RCC 7860 (cell line): ENCODE results near the gene LAMA5.

Experiments
- DNase-seq: peaks from one replicate; pipeline ENCODE4 v3.0.0-alpha.2; 2015; ENCODE audit warnings: low spot score
- FAIRE-seq: peaks from 2 replicates; lab custom pipeline; 2012; peaks lifted over from hg19 to GRCh38; lab: Jason Lieb, UNC

Gene LAMA5, protein sequence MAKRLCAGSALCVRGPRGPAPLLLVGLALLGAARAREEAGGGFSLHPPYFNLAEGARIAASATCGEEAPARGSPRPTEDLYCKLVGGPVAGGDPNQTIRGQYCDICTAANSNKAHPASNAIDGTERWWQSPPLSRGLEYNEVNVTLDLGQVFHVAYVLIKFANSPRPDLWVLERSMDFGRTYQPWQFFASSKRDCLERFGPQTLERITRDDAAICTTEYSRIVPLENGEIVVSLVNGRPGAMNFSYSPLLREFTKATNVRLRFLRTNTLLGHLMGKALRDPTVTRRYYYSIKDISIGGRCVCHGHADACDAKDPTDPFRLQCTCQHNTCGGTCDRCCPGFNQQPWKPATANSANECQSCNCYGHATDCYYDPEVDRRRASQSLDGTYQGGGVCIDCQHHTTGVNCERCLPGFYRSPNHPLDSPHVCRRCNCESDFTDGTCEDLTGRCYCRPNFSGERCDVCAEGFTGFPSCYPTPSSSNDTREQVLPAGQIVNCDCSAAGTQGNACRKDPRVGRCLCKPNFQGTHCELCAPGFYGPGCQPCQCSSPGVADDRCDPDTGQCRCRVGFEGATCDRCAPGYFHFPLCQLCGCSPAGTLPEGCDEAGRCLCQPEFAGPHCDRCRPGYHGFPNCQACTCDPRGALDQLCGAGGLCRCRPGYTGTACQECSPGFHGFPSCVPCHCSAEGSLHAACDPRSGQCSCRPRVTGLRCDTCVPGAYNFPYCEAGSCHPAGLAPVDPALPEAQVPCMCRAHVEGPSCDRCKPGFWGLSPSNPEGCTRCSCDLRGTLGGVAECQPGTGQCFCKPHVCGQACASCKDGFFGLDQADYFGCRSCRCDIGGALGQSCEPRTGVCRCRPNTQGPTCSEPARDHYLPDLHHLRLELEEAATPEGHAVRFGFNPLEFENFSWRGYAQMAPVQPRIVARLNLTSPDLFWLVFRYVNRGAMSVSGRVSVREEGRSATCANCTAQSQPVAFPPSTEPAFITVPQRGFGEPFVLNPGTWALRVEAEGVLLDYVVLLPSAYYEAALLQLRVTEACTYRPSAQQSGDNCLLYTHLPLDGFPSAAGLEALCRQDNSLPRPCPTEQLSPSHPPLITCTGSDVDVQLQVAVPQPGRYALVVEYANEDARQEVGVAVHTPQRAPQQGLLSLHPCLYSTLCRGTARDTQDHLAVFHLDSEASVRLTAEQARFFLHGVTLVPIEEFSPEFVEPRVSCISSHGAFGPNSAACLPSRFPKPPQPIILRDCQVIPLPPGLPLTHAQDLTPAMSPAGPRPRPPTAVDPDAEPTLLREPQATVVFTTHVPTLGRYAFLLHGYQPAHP (N-terminal part only)

DNA sequence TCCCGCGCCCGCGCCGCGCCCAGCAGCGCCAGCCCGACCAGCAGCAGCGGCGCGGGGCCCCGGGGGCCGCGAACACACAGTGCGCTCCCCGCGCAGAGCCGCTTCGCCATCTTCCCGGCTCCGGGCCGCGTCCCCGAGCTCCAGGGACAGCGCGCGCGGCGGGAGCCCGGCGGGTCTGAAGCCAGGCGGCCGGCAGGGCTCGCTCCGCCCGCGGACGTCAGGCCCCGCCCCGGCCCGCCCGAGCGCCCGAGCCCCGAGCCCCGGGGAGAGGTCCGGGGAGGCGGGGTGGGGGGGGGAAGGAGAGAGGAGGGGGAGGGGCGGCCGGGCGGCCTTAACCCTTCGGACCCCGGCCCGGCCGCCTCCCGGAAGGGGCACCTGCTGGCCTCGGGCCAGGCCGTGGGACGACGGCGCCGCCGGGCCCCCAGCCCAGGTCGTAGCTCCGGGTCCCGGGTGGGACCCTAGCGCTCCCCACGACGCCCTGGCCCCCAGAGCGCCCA is at the start of gene LAMA5:
LAMA5 (minus strand) TSS at position 177 of the 497 bp plus-strand sequence; CDS start at position 110, 67 bp downstream.
- FAIRE-seq (no peak), DNase-seq (no peak)

DNA sequence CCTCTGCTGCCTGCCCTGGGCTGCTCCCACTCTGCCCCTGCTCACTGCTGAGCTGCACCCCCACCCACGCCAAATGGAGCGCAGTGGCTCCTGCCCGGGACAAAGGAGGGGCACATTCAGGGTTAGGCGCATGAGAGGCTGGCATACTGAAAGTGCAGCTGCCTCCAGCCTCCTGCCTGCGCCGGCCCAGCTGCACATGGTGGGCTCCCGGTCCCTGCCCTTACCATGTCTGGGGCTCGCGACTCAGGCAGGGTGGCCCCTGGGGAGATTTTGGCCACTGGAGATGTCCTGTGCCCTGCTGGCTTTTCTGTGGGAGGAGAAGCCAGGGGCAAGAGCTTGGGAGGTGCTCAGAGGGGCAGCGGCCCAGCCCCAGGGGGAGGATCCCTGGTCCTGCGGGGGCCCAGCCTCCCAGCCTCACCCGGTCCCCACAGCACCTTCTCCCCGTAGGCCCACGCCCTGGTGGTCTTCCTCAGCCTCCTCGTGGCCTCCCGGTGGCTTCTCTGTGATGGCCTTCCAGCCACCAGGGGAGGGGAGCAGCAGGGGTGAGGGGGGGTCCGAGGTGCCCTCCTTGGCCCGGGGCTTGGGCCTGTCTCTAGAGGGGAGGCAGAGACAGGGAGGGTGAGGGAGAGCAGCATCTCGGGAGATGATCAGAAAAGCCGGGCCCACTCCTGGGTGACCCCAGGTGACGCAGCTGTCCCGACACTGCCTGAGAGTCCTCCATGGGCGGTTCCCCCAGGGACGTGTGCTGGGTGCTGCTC is 48.4 kb upstream of the LAMA5 start:
- DNase-seq (no peak), FAIRE-seq (no peak)

DNA sequence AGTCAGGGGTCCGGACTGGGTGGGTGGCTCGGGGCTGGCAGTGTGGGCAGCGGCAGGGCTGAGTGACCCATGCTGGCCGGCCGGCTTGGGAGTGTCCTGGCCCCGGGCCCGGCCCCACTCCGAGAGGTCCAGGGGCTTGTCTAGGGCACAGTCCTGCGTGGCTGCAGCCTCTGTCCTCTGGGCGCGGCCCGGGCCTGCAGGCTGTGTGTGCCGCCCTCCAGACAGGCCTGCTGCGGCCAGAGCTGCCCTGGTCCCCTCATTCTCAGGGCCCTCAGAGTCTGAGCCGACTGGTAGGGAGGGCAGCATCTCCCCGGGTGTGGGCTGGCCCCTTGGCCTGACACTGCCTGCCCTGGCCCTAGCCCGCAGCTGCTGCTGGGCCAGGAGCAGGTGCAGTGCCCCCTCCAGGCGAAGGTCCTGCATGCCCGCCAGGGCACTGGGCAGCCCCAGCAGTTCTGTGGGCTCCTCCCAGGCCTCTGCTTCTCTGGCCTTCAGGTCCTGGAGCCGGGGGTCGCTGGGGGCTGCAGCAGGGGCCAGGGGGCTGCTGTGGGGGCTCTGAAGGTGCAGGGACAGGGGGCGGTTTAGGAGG is 46.9 kb upstream of the LAMA5 start:
- DNase-seq, result no peak
- FAIRE-seq, result no peak

DNA sequence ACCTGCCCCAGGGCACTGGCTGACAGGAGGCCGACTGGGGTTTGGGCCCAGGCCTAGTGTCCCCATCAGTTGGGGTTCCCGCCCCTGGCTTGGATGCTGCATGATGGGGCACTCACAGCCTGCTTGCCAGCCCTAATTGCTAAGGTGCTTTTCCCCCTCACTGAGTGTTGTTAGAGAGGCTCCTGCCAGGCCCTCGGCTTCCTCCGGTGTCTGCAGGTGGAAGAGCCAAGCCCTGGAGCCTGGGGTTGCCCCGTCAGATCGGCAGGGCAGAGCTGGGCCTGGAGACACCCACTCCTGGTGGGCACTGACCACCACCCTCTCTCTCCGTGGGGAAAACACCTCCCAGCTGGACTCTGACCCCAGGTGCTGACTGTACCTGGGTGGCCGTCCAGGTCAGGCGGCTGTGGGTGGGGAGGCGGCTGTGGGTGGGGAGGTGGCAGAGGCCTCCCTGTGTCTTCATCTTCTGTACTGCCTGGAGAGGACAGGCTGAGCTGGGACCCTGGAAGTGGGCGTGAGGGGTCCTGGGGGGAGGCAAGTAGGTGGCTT is 46.0 kb upstream of the LAMA5 start:
- FAIRE-seq (no peak), DNase-seq (no peak)

DNA sequence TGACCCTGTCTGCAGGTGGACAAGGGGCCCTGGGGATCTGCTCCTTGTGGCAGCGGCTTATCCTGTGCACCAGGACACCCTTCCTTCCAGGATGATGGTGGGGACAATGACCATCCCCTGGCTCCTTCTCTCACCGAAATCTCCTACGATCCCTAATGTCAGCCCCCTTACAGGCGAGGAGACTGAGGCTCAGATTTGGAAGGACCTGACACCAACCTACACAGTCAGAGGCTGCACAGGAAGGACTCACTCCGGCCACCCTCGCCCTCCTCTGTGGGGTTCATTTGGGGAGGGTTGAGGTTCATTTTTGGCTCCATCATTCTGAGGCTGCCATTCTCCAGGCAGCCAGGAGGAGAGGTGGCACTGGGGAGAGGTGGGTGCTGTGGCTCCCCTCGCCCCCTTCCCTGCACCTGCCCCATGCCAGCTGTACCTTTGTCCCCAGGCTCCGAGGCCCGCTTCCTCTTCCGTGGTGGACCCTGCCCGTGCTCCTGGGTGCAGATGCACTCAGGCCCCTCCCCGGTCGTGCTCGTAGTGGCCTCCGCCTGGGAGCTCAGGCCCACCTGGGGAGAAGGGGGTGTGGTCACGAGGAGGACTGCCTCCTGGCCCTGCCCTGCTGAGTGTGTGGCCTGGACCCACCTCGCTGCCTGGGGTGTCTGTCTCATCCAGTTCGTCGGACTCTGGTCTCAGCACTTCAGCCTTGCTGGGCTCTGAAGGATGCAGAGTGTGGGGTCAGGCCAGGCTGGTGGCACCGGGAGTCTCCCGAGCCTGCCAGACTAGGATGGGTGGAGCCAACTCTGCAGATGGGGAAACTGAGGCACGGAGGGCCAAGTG is 45.3 kb upstream of the LAMA5 start:
- FAIRE-seq (no peak), DNase-seq (no peak)

DNA sequence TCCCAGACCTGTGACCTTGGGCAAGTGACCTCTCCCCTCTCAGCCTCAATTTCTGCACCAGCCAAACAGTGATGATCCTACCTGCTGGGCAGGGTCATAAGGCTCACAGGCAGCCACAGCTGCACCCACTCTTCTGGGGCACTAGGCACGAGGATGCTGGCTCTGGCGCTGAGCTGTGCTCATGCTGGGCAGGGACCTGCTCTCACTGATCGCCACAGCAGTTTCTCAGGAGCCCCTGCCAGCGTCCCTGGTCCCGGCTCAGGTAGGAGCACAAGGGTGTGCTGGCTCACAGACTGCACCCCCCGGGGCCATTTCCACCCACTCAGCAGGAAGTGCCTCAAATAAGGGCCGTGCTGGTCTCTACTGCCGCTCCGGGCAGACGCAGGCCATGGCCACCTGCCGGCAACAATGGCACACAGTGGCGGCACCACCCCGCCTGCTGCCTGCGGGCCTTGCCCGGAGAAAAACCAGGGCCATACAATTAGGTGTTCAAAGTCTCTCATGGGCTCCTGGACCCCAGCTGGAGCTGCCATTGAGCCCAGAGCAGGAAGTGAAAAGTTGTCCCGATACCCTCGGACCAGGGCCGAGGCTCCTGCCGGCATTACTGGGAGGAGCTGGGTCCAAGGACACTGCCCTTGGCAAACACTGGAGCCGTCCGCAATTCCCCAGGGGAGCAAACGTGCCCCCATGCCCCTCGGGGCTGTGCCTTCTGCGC is 44.5 kb upstream of the LAMA5 start:
- DNase-seq (no peak), FAIRE-seq (no peak)

DNA sequence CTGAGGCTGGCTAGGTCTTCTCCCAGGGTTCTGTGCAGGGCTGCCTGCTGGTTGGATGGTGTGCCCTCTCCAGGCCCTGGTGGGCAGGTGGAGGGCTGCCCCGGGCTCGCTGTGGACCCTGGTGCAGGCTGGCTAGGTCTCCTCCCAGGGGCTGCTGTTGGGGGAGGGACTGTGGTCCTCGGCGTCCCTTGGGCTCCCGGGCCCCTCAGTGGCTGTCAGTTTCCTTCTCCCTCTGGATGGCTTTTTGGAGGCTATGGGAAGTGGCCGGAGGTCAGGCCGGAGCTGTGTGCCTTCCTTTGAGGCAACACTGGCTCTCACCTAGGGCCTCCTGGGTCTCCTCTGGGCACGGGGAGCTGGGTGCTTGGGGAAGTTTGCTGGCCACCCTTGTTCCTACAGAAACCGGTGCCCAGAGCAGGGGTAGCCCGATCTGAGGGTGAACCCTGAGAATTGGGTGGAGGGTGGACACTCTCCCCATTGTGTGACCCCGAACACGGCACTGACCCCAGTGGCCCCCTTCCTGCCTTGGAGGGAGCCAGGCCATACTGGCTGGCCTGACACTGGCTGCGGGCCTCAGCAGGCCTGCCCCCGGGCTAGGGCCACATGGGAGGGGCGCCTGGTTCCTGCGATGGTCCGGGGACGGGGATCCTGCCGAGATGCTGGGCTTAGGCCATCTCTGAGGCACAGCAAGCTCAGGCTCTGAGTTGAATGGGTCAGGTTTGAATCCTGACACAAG is 43.8 kb upstream of the LAMA5 start:
- FAIRE-seq, result no peak
- no peak for DNase-seq

DNA sequence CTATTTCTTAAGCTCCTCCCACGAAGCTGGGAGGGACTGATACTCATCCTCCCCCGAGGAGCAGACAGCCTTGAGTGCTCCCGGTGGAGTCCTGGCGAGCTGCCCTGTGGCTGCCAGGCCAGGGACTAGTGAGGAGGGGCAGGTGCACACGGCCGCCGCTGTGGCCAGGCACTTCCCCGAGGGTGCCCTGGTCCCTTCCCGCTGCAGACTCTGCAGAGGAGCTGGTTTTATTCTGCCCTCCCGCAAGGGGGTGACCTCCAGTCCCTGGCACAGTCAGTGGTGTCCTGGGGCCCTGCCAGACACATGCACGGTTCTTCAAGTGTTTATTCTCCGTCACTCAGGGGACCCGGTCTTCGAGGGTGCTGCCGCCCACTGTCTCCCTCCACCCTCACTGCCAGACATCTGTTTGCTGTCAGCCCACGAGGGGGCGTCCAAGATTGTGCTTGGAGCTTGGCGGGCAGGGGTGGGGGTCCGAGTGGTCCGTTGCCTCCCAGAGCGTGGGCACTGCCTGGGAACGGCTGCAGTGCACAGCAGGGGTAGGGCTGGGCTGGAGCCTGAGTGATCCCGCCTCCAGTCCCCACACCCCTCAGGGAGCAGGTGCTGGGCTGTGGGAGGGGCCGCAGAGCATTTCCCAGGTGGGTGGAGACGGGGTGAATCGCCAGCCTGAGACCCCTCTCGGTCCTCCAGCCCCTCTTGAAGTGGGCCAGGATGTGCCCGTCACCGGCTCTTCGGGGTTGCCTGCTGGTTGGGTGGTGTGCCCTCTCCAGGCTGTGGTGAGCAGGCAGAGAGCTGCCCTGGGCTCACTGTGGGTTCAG is 43.0 kb upstream of the LAMA5 start:
- DNase-seq, result peak; percentile 13
- FAIRE-seq, result no peak

DNA sequence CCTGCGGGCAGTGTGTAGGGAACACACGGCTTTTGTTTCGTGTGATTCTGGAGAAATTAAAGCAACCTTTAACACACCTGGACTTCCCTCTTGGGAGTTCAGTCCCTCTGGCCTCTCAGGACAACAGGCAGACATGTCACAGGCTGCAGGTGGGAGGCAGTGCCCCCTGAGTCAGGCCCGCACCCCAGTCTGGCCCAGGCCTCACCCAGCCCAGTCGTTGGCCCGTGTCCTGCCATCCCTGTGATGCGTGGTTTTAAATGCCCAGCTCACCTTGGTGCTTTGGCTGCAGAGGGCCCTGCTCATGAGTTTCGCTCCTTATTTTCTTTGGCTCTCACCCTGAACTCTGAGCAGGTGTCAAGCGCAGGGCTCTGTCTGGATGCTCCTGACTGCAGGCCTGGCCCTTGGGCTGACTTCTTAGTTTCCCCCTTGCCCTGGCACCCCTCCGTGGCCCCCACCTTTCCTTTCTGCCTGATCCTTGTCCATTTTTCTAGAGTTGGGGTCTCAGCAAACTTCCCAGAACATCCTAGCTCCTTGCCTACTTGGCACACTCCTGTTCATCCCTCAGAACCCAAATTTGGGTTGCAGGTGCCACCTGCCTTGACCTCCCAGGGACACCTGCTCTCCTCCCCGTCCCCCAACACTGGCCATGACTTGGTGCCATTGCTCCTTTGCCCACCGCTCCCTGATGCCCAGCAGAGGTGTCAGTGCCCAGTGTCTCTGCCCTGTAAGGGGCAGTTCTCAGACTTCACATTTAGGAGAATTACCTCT is 42.2 kb upstream of the LAMA5 start:
- FAIRE-seq, result no peak
- no peak for DNase-seq

DNA sequence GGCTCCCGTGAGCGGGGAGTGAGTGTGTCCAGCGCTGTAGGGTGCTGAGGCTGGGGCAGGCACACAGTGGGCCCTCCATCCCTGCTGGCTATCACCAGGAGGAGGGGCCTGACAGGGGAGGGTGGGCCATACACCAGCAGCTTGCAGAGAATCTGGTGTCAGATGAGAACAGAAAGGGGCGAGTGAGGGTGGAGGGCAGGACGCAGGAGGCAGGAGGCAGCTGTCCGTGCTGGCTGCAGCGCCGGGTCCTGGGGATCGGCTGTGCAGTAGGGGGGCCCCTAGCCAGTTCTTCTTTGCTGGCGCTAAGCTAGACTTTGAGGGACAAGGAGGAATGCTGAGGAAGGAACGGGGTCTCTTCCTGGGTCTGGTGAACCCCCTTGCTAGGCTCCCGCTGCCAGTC is 41.5 kb upstream of the LAMA5 start:
- FAIRE-seq, result no peak

DNA sequence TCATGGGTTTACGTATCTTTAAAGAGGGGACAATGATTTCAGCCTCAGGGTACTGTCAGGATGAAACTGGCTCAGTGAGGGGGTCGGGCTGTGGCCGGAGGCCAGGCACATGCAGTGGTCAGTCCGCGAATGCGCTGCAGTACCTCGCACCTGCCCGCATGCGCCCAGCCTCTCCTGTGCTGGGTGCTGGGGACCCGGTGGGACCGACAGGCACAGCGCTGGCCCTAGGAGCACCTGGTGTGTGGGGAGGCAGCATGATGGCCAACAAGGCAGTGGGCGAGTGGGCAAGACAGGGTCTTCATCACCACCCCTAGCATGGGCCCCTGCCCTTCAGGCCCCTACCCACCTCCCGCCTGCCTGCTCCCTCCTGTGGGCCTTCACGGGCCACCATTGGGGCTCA is 40.9 kb upstream of the LAMA5 start:
- DNase-seq (no peak), FAIRE-seq (no peak)

More for the DNA sequence above, 41.5 kb upstream of the LAMA5 start:
- no peak for DNase-seq

DNA sequence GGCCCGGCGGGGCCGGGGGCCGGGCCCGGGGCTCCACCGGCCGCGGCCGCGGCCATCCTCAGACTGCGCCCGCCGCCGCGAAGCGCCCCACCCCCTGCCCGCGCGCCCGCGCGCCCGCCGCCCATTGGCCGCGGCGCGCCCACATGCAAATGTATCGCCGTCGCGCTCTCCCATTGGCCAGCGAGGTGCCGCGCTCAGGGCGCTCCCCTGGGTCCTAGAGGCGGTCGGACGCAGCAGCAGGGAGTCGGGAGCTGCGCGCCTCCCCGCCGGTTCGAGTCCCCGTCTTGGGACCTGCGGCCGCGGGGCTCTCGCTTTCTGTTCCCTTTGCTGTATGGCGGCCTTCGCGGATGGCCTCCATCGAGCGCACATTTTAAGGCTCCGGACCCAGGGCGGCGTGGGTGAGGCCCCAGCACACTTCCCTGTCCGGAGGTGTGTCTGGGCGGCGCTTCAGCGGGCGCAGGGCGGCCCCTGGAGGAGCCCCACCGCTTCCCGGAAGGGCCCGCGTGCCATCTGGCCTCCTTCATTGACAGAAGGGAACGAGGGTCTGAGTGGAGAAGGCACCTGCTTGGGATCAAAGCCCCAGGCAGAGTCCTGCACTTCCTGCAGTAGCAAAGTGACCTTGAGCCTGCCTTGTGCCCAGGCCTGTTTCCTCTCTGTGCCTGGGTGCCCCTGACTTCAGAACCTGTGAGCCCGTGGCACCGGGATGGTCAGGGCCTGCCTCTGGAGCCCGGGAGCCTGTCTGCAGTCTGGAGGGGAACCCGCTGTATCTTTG is 40.3 kb upstream of the LAMA5 start, which contains the start of gene CABLES2:
CABLES2 (minus strand) TSS at position 65 of the 772 bp plus-strand sequence; CDS start at position 56, 9 bp downstream.
- FAIRE-seq (no peak), DNase-seq (peak; percentile 82)

DNA sequence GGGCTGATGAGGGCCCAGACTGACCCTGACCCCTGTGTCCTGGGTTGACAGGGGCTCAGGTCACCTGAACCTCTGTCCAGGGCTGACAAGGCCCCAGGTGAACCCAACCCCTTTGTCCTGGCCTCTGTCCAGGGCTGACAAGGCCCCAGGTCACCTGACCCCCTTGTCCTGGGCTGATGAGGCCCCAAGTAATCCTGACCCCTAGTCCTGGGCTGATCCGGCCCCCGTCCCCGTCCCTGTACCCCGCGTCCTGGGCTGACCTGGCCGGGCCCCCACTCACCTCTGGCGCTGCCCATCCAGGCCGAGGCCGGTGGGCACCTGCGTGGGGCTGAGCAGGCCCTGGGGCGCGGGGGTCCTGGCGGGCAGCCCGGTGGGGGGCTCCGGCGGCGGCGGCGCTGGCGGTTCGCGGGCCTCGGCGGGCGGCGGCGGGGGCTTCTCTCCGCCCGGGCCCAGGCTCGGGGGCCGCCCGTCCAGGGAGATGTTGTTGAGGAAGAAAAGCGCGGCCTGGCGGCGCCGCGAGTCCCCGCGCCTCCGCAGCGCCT is 39.6 kb upstream of the LAMA5 start:
- DNase-seq, result no peak
- no peak for FAIRE-seq

DNA sequence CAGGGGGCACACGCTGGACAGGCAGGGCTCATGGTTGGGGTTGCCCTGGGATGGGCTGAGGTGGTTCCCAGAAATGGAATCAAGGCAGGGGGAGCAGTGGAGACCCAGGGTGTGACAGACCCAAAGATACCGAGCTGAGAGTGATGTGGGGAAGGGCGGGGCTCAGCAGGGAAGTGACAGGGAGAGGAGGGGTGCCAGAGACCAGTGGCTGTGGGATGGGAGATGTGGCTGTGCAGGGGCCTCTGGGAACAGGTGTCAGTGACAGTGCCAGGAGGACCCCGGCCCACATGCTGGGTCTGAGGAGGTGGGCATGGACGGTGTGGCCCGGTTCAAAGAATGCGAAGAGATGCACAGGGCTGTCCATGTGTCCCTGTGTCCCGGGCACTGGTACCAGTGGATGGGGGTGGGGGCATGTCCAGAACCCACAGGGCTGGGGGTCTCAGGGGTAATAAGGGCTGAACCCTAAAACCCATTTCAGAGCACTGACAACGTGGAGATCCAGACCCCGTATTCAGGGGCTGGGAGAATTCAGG is 38.9 kb upstream of the LAMA5 start:
- no peak for FAIRE-seq
- DNase-seq, result no peak
